ENCODE measurements around the gene CRLF3.

DNA sequence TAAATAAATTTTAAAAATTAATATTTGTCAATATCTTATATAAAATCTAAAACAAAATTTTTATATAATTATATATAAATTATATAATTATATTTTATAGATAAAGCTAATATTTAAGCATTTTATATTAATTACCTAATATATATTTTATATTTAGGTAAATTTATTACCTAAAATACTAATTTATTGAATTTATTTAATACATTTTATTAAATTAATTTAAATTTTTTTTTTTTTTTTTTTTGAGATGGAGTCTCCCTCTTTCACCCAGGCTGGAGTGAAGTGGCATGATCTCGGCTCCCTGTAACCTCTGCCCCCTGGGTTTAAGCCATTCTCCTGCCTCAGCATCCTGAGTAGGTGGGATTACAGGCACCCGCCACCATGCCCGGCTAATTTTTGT, 29.7 kb upstream of the CRLF3 start:
- TF ChIP-seq, protein P1, sequence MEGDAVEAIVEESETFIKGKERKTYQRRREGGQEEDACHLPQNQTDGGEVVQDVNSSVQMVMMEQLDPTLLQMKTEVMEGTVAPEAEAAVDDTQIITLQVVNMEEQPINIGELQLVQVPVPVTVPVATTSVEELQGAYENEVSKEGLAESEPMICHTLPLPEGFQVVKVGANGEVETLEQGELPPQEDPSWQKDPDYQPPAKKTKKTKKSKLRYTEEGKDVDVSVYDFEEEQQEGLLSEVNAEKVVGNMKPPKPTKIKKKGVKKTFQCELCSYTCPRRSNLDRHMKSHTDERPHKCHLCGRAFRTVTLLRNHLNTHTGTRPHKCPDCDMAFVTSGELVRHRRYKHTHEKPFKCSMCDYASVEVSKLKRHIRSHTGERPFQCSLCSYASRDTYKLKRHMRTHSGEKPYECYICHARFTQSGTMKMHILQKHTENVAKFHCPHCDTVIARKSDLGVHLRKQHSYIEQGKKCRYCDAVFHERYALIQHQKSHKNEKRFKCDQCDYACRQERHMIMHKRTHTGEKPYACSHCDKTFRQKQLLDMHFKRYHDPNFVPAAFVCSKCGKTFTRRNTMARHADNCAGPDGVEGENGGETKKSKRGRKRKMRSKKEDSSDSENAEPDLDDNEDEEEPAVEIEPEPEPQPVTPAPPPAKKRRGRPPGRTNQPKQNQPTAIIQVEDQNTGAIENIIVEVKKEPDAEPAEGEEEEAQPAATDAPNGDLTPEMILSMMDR (IDR thresholded peaks at IDR 0.05) = no peak
- TF ChIP-seq POLR2AphosphoS5 (IDR thresholded peaks at IDR 0.05) (no peak), POLR2A (IDR thresholded peaks at IDR 0.05) (no peak), EP300 (IDR thresholded peaks at IDR 0.05; ENCODE audit: low read depth) (no peak)
